AG04450 (cell line): ENCODE results near the gene RBM39. TPM values are rescaled to one million over a fixed set of nuclear protein-coding genes. Genes with fewer than 3 reads are reported as not detected.
"Not testable (repeated sequence)": the region's sequence is repeated elsewhere in the genome, so short reads cannot be mapped to it uniquely, and the experiment has no call there.

ENCODE experiments used
- CTCF ChIA-PET: fragments of 300-600, 350-600 bp; formaldehyde crosslinking; extraction: SDS; loops from one replicate; lab custom pipeline; 2022; ENCODE audit warnings: antibody characterized with exemption, inconsistent platforms; lab: Charles Lee
- POLR2A ChIA-PET: fragments of 350-600 bp; formaldehyde crosslinking; extraction: SDS; loops from one replicate; lab custom pipeline; 2021; ENCODE audit warnings: antibody characterized with exemption, inconsistent platforms; lab: Yijun Ruan, JAX
- DNase-seq: peaks from one replicate; pipeline ENCODE4 v3.0.0-alpha.2; 2011; ENCODE audit warnings: low read depth, low spot score
- H3K27ac ChIP-seq: one replicate; pipeline ENCODE4 v1.5.1; 2012; ENCODE audit warnings: low read depth, low read length, control low read depth
- H3K27me3 ChIP-seq: one replicate; pipeline ENCODE4 v1.6.0; 2012; ENCODE audit warnings: low read length; ENCODE audit not compliant: control insufficient read depth, insufficient read depth
- H3K4me3 ChIP-seq: 2 replicates; pipeline ENCODE4 v1.5.1; 2011; ENCODE audit warnings: mild to moderate bottlenecking, low read depth, low read length, control low read depth
- H3K9me3 ChIP-seq: 2 replicates; pipeline ENCODE4 v1.5.1; 2012; ENCODE audit warnings: low read length; ENCODE audit not compliant: control insufficient read depth, insufficient read depth
- CTCF ChIP-seq: IDR thresholded peaks from 2 replicates; pipeline ENCODE4 v1.5.1; 2011; ENCODE audit warnings: low read depth, low read length, control low read depth, inconsistent platforms
- polyA plus RNA-seq: library from polyadenylated mRNA; depleted of rRNA; stranded (reverse); fragments of >200 nt; gene quantifications from 2 replicates; pipeline ENCODE4 v1.2.3, GENCODE V29; 2011

Gene RBM39
- polyA plus RNA-seq, 1 experiment = 144 TPM

- CTCF ChIA-PET = interaction anchor here (0.6 to 1.7 kb wide), 2 partner anchors 39 to 244 kb away, joined by 4 to 10 read pairs; partner anchors contain the start of gene SCAND1
- DNase-seq = no peak
- POLR2A ChIA-PET = interaction anchor here (0.8 to 1.0 kb wide), 3 partner anchors 8 to 25 kb away, joined by 3 read pairs; no protein-coding TSS in a partner anchor
- Histone ChIP-seq H3K4me3 (no peak overlapping the region), H3K9me3 (no peaks in the 10 kb centered on the region), H3K27me3 (no peaks in the 10 kb centered on the region), H3K27ac (no peak overlapping the region)
- no peak for TF ChIP-seq CTCF
These were observed 31.0 kb downstream of the RBM39 start for GRCh38 chr20:35710884-35711587.

- no peak overlapping the region for H3K4me3 ChIP-seq
- H3K27ac ChIP-seq = no peak overlapping the region
- H3K9me3 ChIP-seq = no peaks in the 10 kb centered on the region
- CTCF ChIA-PET = interaction anchor here (1.7 kb wide), 1 partner anchor 244 kb away, joined by 4 read pairs; the partner anchor contains the start of gene SCAND1
- POLR2A ChIA-PET = interaction anchor here (0.9 to 1.0 kb wide), 2 partner anchors 7 to 9 kb away, joined by 3 to 4 read pairs; no protein-coding TSS in a partner anchor
- no peak for DNase-seq
- H3K27me3 ChIP-seq = no peaks in the 10 kb centered on the region
- TF ChIP-seq CTCF = no peak
These were observed 32.0 kb downstream of the RBM39 start for GRCh38 chr20:35710039-35710438.

DNA sequence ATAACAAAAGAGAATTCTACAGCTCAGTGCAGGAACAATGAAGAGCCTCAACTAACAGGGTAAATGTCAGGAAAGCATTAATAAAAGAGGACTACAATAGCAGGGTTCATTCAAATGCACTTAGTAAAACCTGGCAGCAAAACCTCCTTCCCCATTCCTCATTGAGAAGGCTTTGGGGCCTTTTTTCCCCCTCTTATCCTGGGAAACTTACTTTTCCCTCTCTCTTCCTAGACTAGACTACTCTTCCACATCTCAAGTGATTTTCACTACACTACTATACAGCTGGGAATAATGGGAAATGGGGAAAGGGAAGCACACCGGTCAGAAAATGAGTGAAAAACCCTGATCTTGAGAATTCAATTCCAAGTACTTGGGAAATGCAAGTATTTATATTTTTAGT lies 32.8 kb downstream of the RBM39 start:
- CTCF ChIA-PET = interaction anchor here (1.7 kb wide), 1 partner anchor 245 kb away, joined by 4 read pairs; the partner anchor contains the start of gene SCAND1

GRCh38 chr20:35708502-35708901 lies 33.6 kb downstream of the RBM39 start:
- Histone ChIP-seq H3K4me3 (no peak overlapping the region), H3K9me3 (no peaks in the 10 kb centered on the region), H3K27ac (no peak overlapping the region), H3K27me3 (no peaks in the 10 kb centered on the region)
- no peak for TF ChIP-seq CTCF
- no peak for DNase-seq
- POLR2A ChIA-PET = no interaction called here
- CTCF ChIA-PET = interaction anchor here (0.5 kb wide), 1 partner anchor 9 kb away, joined by 3 read pairs; the partner anchor contains the start of genes NFS1 and ROMO1

More for the DNA sequence above, 32.8 kb downstream of the RBM39 start:
- no peak for TF ChIP-seq CTCF
- Histone ChIP-seq H3K4me3 (no peak overlapping the region), H3K27me3 (no peaks in the 10 kb centered on the region), H3K9me3 (no peaks in the 10 kb centered on the region), H3K27ac (no peak overlapping the region)
- no peak for DNase-seq
- POLR2A ChIA-PET = interaction anchor here (0.7 kb wide), 1 partner anchor 33 kb away, joined by 3 read pairs; the partner anchor contains the start of gene RBM39

DNA sequence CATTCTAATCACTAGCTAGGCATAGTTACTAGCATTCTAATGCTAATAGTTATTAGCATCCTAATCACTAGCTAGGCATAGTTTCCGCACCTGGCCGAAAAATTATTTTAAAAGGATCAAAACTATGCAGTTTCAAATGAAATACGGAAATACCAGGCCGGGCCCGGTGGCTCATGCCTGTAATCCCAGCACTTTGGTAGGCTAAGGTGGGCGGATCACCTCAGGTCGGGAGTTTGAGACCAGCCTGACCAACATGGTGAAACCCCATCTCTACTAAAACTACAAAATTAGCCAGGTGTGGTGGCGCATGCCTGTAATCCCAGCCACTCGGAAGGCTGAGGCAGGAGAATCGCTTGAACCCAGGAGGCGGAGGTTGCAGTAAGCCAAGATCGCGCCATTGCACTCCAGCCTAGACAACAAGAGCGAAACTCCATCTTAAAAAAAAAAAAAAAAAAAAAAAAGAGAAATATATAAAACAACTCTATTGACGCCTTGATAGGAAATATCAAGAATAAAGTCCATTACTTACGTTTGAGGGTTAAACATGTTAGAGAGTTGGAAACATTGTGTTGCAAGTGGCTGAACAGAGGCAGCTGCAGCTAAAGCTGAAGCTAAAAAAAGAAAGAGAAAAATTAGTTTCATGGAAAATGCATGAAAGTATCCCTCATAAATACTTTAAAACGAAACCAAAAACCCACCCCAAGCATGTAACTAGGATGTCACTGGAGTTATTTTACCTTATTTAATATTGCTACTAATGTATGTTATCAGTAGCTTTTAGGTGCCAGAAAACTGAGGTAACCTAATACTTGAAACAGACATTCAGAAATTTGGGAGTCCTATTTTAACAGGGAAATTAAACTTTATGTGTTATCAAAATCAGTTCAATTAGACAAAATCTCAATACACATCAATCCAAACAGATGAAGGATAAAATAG lies 35.2 kb downstream of the RBM39 start:
- H3K4me3 ChIP-seq, H3K27ac ChIP-seq, CTCF ChIA-PET, DNase-seq, H3K27me3 ChIP-seq, H3K9me3 ChIP-seq: not testable (repeated sequence)
- POLR2A ChIA-PET = interaction anchor here (0.6 to 0.9 kb wide), 4 partner anchors 9 to 177 kb away, joined by 3 to 8 read pairs (median 4); no protein-coding TSS in a partner anchor

DNA sequence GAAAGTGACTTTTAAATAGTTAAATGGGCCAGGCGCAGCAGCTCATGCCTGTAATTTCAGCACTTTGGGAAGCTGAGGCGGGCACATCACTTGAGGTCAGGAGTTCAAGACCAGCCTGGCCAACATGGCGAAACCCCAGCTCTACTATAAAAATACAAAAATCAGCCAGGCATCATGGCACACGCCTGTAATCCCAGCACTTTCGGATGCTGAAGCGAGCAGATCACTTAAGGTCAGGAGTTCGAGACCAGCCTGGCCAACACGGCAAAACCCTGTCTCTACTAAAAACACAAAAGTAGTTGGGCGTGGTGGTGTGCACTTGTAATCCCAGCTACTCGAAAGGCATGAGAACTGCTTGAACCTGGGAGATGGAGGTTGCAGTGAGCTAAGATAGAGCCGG lies 36.2 kb downstream of the RBM39 start:
- H3K27me3 ChIP-seq, H3K27ac ChIP-seq, DNase-seq, H3K4me3 ChIP-seq, H3K9me3 ChIP-seq, CTCF ChIA-PET: not testable (repeated sequence)
- POLR2A ChIA-PET = interaction anchor here (0.6 to 0.9 kb wide), 4 partner anchors 10 to 1508 kb away, joined by 3 to 4 read pairs (median 4); no protein-coding TSS in a partner anchor
